NK-92 treated with Interleukin-12 subunit alpha and Interleukin-12 subunit beta, amount 100 ng/mL, for 24 hours (cell line): ENCODE results near the gene MMRN1.

Experiments
- DNase-seq: peaks from one replicate; lab custom pipeline; 2025; lab: John Stamatoyannopoulos, UW

MMRN1 gene

DNA sequence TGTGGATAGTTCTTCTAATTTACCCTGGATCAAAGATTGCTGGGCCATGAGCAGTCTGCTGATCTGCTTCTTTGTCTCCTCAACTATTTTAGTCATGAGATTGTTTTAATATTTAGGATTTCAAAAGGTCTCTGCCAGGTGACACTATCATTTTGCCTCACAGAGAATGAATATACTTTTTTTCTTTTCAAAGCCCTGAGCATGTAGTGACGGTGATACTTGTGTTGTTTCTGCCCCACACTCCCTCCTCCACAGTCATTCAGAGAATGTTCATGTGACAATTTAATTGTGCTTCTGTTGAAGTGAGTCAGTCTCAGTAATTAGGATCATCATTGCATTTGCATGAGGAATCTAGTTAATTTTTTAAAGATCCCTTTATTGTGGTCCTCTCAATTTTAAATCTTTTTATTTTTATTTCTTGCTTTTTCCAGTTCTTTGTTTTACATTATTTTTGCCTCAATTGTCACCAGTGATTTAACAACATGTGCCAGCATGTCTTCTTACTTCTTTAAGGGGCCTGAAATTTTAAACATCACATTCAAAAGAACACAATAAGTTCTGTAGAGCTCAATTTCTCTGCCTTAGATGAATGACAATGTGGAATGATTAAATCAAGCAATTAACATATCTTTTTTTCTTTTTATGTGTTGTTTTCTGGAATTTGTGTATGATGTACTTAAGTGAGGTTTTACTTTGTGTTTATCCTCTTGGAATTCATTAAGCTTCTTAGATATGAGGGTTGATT, 12.3 kb downstream of the MMRN1 start:
- DNase-seq, result no peak

DNA sequence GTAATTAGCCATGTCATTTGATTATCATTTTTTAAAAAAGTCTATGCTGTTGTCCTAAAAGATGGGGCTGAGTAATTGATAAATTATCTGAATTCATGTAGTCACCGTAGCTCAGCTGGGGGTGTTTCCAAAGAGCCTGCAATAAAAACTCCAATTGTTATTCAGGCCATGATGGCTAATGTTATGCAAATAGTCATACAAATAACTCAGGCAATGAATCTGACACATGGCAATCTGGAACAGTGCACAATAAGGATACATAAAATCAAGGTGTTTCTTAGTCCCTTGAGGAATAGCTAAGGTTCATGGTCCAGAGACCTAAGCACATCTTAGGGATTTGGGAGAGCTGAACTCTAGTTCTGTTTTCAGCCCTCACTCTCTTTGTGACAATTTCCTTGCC, 15.2 kb downstream of the MMRN1 start:
- no peak for DNase-seq

DNA sequence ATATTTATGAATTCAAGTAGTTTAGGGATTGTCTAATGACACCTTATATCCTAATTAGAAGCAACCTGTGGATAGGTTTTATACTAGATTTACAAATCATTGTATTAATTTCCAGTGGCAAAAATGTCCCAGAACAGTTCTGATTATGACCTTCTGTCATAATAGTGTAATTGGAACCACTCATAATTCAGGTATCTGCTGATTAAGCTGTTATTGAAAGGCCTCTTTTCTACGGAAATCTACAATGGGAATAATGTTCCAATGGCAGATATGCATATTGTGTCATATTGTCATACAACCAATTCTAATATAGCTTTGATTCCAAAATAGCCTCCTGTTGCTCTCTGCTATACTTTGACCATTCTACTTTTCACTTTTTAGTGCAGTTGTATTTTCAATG, 19.0 kb downstream of the MMRN1 start:
- no peak for DNase-seq

- DNase-seq, result no peak
Measured at GRCh38 chr4:89914609-89915550, 20.2 kb downstream of the MMRN1 start.

DNA sequence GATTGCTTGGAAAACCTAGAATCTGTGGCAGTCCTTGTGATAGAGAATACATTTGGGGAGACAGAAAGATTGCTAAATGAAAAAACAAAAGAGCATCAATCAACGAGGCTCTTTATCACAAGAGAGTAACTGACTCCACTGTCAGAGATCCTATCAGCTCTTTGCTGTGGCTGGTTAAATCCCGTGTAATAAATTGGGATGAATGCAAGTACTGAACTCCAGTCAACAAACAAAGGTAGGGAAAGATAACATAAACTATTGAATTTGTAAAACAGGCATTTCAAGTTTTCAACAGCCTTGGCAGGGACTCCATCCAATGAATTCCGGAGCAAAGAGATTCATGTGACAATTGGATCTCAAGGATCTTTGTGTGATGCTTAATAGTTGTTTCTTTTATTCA, 21.3 kb downstream of the MMRN1 start:
- no peak for DNase-seq

DNA sequence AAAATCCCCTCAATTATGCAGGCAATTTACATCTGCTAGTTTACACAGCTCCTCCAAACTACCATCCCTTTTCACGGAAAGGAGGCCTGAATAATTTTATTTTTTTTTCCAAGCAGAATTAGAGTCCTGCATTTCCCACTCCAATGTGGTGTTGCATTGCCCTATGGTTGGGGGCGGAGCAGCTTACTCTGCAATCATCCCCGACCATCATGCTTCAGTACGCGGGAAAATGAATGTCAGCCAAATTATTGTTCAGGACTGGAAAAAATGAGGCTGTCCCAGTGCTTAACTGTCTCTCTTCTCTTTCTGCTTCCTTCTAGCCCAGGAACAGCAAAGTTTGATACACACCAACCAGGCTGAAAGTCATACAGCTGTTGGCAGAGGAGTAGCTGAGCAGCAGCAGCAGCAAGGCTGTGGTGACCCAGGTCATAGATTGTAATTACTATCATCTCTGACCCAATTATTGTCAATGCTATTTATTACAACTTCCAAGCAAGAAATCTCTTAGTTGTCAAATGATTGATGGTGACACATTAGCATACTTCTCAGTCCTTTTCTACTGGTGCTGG, 28.3 kb downstream of the MMRN1 start:
- DNase-seq, result no peak

GRCh38 chr4:89928838-89929237, 34.2 kb downstream of the MMRN1 start:
- DNase-seq, result no peak

GRCh38 chr4:89929425-89930159, 34.9 kb downstream of the MMRN1 start:
- peak; percentile 0 for DNase-seq

GRCh38 chr4:89939546-89939945, 44.9 kb downstream of the MMRN1 start:
- no peak for DNase-seq

- no peak for DNase-seq
Measured at GRCh38 chr4:89939994-89940393, 45.3 kb downstream of the MMRN1 start.

DNA sequence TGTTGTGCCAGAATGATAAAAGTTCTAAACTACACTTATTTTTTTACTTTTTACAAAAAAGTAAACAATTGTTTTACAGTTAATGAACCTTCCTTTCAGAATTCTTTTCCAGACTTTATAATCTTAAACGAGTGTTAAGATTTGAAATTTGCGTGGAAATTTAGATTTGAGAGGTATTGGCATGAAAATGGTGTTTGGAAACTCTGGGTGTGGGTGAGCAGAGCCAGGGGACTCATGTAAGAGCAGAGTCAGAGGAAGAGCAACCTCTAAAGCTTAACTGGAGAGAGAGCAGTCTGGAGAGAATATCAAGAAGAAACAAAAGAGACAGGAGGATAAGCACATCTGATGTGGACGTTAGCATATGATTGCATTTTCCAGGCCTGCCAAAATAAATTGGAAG, 48.2 kb downstream of the MMRN1 start:
- DNase-seq, result no peak

- no peak for DNase-seq
Measured at GRCh38 chr4:89949782-89950387, 55.2 kb downstream of the MMRN1 start.

GRCh38 chr4:89952458-89952857, 57.8 kb downstream of the MMRN1 start:
- DNase-seq, result no peak

DNA sequence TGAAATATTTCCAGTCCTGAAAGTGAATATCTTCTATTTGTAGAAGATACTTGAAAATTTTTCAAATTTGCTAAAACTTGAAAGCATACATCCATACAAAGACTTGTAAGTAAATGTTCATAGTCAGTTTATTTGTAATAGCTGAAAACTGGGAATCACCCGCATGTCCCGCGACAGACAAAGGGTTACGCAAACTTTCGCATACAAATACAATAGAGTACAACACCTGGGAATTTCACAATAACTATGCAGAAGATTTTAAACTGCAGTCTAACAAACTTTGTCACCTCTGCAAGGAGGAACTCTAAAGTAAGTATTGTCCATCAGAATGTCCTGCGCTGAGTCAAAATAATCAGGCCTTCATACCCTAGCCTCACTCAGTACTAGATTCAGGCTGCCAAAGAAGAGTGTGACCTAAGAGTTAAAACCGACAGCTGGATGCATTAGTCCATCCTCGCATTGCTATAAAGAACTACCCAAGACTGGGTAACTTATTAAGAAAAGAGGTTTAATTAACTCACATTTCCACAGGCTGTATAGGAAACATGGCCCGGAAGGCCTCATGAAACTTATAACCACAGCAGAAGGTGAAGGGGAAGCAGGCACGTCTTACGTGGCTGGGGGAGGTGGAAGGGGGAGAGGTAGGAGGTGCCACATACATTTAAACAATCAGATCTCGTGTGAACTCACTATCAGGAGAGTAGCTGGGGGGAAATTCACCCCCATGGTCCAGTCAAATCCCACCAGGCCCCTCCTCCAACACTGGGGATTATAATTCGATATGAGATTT, 60.4 kb downstream of the MMRN1 start:
- no peak for DNase-seq

DNA sequence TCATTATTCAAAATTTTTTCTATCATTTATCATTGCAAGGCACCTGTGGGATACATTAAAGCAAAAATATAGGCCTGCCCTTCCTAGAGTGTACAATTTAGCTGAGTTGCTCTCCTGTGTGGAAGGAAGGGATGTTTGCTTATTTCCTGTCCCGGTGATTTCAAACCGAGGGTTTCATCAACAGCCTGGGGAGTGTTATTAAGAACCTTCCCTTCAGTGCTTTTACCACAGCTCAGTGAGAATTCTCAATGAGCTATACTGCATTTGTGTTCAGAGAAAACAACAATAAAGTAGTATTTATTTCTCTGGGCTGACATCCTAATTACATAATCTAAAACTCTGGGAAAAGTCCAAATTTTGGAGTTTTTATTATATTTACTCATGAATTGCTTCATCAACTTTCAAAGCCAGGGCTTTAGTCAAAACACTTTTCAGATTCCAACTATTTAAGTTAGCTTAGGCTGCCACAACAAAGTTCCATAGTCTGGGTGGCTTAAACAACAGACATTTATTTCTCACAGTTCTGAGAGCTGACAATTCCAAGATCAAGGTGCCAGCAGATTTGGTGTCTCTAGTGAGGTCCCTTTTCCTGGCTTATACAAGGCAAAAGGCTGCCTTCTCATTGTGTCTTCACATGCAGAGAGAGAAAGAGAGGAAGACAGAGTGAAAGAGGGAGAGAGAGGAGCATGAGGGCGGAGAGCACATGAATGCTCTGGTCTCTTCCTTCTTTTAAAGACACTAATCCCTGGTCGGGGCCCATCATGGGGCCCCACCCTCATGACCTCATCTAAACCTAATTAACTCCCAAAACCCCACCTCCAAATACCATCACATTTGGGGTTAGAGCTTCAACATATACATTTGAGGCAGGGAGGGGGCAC, 62.6 kb downstream of the MMRN1 start:
- no peak for DNase-seq

- DNase-seq, result no peak
Measured at GRCh38 chr4:89981789-89982334, 87.2 kb downstream of the MMRN1 start.

DNA sequence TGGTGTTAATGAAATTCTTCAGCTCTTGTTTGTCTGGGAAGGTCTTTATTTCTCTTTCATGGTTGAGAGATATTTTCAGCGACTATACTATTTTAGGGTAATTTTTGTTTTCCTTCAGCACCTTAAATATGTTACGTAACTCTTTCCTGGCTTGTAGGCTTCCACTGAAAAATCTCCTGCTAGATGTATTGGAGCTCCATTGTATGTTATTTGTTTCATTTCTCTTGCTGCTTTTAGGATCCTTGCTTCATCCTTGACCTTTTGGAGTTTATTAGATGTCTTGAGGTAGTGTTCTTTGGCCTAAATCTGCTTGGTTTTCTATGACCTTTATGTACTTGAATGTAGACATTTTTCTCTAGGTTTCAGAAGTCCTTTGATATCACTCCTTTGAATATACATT, 93.6 kb downstream of the MMRN1 start:
- no peak for DNase-seq

- no peak for DNase-seq
Measured at GRCh38 chr4:89992744-89993143, 98.1 kb downstream of the MMRN1 start.

GRCh38 chr4:89994176-89994873, 99.7 kb downstream of the MMRN1 start:
- no peak for DNase-seq
